Measurements from ENCODE around the gene KIFC1.

The KIFC1 gene

GRCh38 chr6:33426590-33427511 lies 35.2 kb downstream of the KIFC1 start:
- DNase-seq (ENCODE audit: low read depth) = no peak

DNA sequence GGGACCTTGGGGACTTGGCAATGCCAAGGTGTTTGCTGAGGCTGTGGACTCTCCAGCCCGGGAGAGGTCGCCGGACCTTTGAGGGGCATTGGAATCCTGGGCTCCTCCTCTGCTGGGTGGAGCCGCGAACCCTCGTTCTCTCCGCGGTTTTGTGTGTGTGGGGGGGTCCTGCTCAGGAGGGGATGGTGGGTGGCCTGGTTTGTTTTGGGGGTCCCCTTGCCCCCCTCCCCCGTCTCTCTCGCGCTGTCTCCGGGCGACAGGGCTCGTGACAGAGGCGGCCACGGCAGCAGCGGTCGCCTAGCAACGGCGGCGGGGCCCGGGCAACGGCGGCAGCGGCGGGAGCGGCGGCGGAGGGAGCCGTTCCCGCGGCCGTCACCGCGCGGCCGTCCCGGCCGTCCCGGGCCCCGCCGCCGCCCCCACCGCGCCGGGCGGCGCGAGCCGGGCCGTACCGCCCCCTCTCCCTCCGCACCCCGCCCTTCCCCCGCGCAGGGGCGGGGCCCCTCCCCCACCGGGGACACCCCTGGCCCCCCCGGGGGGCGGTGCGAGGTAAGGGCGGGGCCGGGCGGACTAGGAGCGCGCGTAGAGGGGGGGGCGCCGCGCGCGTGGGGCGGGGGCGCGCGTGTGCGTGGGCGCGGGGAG lies 36.1 kb downstream of the KIFC1 start:
- no peak for DNase-seq (ENCODE audit: low read depth)

DNA sequence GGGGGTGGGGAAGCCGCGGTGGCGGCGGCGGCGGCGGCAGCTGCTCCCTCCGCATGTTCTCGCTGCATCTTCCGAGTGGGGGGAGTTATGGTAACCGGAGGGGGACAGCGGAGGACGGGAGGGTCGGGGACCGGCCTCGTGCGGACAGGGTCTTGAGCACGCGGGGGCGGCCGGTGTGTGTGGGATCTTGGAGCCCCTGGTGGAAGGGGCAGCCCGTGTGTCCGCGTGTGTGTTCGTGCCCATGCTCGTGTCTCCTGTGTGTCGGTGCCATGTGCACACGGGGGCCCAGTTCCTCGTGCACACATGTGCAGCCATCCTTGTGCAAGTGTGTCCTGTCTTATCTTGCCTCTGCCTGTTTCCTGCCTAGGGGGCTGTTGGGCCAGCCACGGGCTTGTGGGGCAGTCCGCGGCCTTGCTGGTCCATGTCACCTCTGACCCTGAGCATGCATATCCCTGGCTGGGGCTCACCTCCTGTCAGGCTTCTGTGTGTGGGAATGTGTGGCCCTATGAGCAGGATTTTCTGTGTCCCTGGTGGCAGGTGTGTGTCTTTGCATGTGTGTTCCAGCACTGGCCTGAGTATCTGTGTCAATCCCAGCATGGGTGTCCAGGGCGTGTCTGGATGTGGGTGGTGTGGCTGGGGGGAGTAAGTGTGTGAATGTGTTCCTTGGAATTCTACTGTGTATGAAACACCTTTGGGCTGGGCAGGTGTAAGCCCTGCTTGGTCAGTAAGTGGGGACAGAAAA lies 36.8 kb downstream of the KIFC1 start:
- no peak for DNase-seq (ENCODE audit: low read depth)

DNA sequence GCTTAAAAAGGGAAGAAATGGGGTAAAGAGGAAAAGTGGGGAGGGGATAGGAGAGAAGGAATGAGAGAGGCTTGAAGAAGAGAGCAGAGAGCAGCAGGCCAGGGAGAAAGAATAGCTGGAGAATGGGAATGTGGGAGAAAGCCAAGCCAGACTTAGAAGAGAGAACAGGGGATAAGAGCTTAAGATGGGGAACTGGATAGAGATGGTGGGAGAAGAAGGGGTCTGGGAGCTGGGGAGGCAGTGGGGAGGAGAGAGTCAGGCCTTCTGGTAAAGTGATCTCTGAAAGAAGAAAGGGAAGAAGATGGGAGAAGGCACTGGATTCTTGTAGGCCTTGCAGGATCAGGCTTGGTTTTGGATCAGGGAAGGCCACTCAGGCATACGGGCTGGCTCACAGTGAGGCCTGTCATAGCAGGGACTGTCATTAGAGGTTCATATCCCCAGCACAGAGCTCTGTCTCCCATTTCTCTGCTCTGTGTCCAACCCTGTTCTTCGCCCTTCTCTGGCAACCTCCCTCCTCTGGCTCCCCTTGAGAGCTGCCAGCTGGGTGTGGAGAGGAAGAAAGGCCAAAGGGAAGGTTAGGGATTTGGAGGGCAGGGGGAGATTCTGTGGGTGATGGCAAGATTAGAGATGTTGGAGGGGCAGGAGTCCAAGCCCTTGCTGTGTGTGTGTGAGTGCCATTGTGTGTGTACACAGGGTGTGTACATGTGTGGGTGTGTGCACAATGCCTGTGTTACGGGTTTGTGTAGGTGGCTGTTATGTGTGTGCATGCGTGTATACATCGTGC lies 37.5 kb downstream of the KIFC1 start:
- no peak for DNase-seq (ENCODE audit: low read depth)

GRCh38 chr6:33429750-33430052 lies 38.1 kb downstream of the KIFC1 start:
- no peak for DNase-seq (ENCODE audit: low read depth)

DNA sequence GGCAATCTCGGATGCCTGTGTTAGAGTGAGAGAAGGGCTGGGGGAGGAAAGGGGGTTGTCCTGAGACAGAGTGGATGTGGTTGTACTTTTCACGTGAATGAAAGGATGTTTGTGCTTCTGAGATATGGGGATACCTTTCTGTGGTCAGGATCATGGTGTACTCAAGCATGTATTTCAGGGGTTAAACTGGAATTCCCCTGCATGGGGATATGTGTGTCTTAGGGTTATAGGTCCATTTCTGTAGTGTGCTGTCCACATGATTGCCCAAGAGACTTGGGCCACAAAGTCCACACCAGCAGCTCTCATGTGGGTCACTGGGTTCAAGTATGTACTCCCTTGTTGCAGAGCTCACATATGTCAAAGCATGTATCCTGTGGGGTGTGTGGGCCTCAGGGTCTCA lies 38.7 kb downstream of the KIFC1 start:
- no peak for DNase-seq (ENCODE audit: low read depth)

DNA sequence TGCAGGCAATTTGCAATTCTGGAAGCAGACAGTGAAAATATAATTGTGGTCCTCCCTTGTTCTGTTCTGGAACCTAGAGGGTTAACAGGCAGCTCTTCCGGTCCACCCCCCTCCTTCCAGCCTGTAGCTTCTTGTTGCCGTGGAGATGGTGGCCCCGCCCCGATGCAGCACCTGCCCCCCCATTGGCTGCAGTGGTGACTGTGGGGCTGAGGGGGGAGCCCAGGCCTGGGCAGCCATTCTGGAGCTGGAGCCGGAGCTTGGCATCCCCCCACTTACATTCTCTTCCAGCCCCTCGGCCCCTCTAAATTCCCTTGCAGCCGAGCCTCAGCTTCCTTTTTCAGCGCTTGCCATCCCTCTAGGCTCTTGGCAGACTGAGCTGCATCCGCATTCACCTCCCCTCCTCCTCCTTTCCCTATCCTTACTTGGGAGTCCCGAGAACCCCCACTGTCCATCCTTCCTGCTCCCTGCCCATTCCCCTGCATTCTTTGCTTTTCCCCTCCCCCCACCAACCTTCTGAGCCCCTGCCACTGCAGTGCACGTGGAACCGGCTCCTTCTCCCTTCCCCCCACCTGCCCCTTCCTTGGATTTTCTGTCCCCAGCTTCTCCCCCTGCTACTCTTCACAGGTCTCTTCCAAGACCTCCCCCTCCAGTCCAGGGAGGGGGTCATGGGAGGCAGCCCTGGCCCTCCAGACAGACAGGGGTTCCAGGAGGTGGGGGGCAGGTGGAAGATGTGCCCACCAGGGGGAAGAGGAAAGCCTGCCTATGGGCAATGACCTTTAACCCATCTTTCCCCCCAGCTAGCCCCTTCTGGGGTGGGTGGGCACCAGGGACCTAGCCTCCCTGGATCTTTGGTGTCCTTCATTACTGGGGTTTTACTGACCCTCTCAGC lies 39.6 kb downstream of the KIFC1 start:
- peak; percentile 80 for DNase-seq (ENCODE audit: low read depth)

DNA sequence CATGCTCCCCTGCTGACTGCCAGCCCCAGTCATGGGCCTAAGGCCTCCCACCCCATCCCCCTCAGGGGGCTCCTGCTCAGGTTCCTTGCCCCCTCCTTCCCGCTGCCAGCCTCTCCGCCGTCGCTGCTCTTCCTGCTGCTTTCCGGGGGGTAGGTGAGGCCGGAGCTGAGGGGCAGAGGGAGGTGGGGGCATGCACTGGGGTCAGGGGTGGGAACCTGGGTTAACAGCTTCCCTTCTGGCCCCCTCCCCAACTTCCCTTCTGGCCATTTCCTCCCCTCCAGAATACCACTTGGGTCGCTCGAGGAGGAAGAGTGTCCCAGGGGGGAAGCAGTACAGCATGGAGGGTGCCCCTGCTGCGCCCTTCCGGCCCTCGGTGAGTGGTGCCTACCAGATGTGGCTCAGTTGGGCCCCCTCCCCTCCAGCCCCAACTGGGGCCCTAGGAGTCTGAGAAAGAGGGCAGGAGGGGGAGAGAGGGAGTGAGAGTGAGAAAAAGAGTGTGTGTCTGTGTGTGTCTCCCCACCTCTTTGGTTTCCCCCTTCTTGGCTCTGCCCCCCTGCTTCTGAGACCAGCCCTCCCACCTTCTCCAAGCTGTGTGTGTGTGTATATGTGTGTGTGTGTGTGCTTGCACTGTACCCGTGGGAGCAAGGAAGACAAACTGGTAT lies 40.4 kb downstream of the KIFC1 start:
- DNase-seq (ENCODE audit: low read depth) = no peak

- DNase-seq (ENCODE audit: low read depth) = no peak
Observed at GRCh38 chr6:33432546-33432945, 40.9 kb downstream of the KIFC1 start.

DNA sequence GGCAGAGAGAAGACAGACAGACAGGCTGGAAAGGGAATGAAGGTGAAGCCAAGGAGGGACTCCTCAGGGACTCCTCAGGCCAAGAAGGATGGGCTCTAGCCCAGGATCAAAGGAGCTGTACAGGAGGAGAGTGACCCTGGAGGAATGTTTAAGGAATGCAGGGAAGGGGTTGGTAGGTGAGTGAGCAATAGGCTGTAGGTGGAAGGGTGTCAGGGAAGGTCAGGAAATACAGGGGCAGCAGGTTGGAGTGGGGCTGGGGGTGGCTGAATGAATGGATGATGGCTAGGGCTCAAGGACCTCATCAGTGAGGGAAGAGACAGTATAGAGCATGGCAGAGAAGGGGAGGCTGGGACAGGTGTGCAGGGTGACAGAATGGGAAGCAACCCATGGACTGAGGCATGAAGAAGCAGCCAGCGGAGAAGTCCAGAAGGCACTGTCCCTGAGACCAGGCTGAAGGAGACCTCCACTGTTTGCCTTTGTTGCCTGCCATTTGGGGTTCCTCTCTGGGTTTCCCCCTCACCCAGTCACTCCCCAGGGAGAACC lies 41.4 kb downstream of the KIFC1 start:
- no peak for DNase-seq (ENCODE audit: low read depth)

DNA sequence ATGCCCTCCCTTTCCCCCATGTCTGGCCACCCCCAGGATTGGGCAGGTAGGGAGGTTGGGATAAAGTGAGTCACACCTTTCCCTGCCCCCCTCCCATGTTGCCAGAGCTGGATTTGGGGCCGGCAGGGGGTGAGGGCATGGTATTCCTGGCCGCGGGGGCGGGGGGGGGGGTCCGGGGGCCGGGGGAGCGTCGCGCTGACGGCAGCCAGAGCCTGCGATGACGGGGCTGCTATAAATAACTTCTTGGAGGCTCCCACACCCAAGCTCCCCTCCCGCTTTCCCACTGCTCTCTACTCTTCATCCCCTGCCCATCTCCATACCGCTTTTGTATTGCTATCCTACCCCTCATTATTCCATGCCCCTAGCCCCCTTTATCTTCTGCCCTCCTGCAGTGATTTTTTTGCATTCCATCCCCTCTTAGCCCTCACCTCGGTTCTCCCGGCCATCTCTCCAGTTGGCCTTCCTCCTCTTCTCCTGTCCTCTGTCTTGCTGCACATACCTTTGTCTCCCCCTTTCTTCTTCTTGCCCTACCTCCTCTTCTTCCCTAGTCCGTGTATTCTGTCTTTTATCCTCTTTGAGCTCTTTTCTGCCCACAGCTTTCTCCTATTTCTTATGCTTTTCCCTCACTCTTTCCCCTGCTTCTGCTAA lies 42.0 kb downstream of the KIFC1 start:
- no peak for DNase-seq (ENCODE audit: low read depth)

DNA sequence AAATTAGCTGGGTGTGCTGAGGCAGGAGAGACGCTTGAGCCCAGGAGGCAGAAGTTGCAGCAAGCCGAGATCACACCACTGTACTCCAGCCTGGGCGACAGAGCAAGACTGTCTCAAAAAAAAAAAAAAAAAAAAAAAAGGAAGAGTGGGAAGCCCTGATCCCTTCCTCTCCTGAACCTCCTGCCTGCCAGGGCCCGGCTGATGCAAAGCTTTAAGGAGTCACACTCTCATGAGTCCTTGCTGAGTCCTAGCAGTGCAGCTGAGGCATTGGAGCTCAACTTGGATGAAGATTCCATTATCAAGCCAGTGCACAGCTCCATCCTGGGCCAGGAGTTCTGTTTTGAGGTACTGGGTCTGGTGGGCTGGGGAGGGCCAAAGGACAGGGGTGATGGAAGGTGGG lies 43.3 kb downstream of the KIFC1 start:
- no peak for DNase-seq (ENCODE audit: low read depth)

- no peak for DNase-seq (ENCODE audit: low read depth)
Observed at GRCh38 chr6:33437666-33438065, 46.0 kb downstream of the KIFC1 start.

DNA sequence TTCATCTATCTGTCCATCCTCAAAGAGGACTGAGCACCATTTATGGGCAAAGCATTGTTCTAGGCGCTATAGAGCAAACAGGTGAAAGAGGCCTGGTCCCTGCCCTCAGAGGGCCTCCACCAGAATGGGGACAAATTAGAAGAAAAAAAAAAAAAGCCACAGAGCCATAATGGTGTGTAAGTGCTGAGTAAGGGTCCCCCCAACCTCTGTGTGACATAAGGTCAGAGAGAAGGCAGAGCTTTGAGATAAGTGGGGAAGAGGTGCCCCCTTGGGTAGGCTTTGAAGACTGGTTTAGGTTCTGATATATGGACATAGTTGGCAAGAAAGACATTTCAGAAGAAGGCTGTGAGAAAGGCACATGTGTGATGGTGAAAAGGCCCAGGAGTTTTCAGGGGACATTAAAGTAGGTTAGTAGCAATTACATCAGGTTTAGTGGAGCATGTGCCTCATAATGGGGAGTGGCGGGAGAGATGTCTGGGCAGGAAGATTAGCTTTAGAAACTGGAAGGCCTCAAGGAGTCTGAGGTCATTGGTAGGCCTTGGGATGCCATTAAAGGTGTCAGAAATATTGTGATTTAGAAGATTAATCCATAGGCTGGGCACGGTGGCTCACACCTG lies 47.5 kb downstream of the KIFC1 start:
- no peak for DNase-seq (ENCODE audit: low read depth)

GRCh38 chr6:33439956-33440648 lies 48.5 kb downstream of the KIFC1 start:
- no peak for DNase-seq (ENCODE audit: low read depth)

DNA sequence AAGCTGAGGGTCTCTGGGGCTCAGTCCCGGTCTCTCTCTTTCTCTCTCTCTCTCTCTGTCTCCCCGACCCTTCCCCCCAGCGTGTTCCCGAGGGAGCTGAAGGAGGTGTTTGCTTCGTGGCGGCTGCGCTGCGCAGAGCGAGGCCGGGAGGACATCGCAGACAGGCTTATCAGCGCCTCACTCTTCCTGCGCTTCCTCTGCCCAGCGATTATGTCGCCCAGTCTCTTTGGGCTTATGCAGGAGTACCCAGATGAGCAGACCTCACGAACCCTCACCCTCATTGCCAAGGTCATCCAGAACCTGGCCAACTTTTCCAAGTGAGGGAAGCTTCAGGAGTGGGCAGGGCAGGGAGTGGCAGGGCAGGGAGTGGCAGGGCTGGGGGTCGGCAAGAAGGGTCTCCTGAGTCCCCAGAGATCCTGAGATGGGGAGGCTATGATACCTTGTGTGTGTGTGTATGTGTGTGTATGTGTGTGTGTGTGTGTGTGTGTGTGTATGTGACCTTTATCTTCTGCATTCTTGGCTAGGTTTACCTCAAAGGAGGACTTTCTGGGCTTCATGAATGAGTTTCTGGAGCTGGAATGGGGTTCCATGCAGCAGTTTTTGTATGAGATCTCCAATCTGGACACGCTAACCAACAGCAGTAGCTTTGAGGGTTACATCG lies 49.2 kb downstream of the KIFC1 start:
- no peak for DNase-seq (ENCODE audit: low read depth)

DNA sequence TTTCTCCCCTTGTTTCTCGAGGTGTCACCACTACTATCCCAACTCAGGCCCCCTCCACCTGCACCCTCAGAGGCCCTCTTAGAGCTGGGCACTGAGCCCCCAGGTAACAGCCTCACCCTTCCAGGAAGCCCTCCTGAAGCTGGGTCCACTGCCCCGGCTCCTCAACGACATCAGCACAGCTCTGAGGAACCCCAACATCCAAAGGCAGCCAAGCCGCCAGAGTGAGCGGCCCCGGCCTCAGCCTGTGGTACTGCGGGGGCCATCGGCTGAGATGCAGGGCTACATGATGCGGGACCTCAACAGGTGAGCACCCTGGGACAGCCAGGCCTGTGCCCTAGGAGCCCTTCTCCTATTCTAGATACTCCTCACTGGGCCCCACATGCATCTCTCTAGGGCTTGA lies 49.8 kb downstream of the KIFC1 start:
- no peak for DNase-seq (ENCODE audit: low read depth)

DNA sequence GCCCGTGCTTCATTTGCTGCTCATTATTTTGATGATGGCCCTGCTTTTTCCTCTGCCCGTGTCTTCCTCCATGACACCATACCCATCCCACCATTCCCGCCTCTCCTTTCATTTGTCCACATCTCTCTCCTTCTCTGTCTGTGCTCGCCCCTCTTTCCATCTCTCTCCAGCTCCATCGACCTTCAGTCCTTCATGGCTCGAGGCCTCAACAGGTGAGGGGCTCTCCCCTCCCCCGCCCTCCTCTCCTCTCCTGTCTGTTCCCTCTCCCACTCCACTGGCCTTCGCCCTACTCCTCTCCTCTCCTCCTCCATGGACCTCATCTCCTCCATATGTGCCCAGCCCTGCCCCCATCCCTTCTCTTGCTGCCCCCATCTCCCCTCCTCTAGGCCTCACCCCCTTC lies 50.7 kb downstream of the KIFC1 start:
- no peak for DNase-seq (ENCODE audit: low read depth)

All from activated T-cell treated with anti-CD3 and anti-CD28 coated beads for 24 hours (primary cell).